ENCODE measurements around the gene PLEKHA1. TPM values are rescaled to one million over a fixed set of nuclear protein-coding genes. Genes with fewer than 3 reads are reported as not detected.

The PLEKHA1 gene
- total and polyA plus RNA-seq, 2 experiments from 2014 or later = 25.8 to 36.6 TPM

DNA sequence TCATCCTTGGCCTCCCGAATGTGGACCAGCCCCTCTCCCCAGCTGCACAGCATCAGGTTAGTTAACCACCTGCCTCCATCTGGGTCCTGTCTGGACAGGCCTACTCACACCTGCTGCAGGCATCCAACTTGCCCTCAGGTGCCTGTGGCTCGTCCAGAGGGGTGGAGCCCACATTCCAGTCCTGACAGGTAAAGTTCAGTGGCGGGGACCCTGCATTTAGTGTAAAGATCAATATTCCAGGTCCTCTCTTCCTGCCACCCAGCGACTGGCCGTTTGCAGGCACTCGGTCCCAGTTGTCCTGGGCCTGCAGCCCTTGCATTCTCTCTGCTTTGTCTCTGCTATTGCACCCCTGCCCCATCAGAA, 101.8 kb downstream of the PLEKHA1 start:
- H3F3A ChIP-seq (replicated peaks; ENCODE audit: low read depth) = 0 out of 2 replicates have a peak, but pooled peaks cover 4% of the 10 kb centered on the region
- H3K9me2 ChIP-seq (ENCODE audit: insufficient read depth) = no peaks in the 10 kb centered on the region
- peaks cover 48% of the 10 kb centered on the region for H3K4me1 ChIP-seq (ENCODE audit: insufficient read depth)
- H3K27ac ChIP-seq (ENCODE audit: low read depth) = peak overlapping the region; percentile 73; the same call in 1 of the 2 replicates
- no peaks in the 10 kb centered on the region for H3K79me2 ChIP-seq (replicated peaks; ENCODE audit: insufficient read depth)
- Mint-ChIP-seq H3K4me1 (peaks cover 57% of the 10 kb centered on the region), H3K27ac (peak overlapping the region; percentile 40), H3K36me3 (ENCODE audit: low read depth) (peaks cover 3% of the 10 kb centered on the region; the same call in 1 of the 3 replicates), H3K4me3 (no peak overlapping the region; the same call in 2 of the 3 replicates), H3K9me3 (peaks cover 4% of the 10 kb centered on the region), H3K27me3 (ENCODE audit: insufficient read depth, low read depth, poor library complexity) (peaks cover 9% of the 10 kb centered on the region)
- peak; percentile 48 for DNase-seq (ENCODE audit: low spot score)
- H3K36me3 ChIP-seq (ENCODE audit: insufficient read depth) = no peaks in the 10 kb centered on the region
- peak; percentile 54 for ATAC-seq
- H3K27me3 ChIP-seq (ENCODE audit: insufficient read depth) = no peaks in the 10 kb centered on the region
- TF ChIP-seq EZH2 (IDR thresholded peaks at IDR 0.05; ENCODE audit: low read depth, unreplicated experiment) (no peak), NANOG (IDR thresholded peaks at IDR 0.05; ENCODE audit: borderline replicate concordance) (no peak), EZH2phosphoT487 (IDR thresholded peaks at IDR 0.05; ENCODE audit: unreplicated experiment) (no peak), ZNF331 (CRISPR knock-in tag; IDR thresholded peaks at IDR 0.05; ENCODE audit: low read depth) (no peak), POLR2AphosphoS5 (IDR thresholded peaks at IDR 0.05; ENCODE audit: low read depth) (no peak), JUNB (IDR thresholded peaks at IDR 0.05; ENCODE audit: unreplicated experiment) (no peak), STAT1 (IDR thresholded peaks at IDR 0.05; ENCODE audit: unreplicated experiment) (no peak), ZNF114 (CRISPR knock-in tag; IDR thresholded peaks at IDR 0.05) (no peak), CREB1 (CRISPR knock-in tag; IDR thresholded peaks at IDR 0.05; ENCODE audit: low read depth) (no peak)
- TF ChIP-seq, protein P1, sequence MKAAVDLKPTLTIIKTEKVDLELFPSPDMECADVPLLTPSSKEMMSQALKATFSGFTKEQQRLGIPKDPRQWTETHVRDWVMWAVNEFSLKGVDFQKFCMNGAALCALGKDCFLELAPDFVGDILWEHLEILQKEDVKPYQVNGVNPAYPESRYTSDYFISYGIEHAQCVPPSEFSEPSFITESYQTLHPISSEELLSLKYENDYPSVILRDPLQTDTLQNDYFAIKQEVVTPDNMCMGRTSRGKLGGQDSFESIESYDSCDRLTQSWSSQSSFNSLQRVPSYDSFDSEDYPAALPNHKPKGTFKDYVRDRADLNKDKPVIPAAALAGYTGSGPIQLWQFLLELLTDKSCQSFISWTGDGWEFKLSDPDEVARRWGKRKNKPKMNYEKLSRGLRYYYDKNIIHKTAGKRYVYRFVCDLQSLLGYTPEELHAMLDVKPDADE (IDR thresholded peaks at IDR 0.05) = no peak
- TF ChIP-seq, protein P2, sequence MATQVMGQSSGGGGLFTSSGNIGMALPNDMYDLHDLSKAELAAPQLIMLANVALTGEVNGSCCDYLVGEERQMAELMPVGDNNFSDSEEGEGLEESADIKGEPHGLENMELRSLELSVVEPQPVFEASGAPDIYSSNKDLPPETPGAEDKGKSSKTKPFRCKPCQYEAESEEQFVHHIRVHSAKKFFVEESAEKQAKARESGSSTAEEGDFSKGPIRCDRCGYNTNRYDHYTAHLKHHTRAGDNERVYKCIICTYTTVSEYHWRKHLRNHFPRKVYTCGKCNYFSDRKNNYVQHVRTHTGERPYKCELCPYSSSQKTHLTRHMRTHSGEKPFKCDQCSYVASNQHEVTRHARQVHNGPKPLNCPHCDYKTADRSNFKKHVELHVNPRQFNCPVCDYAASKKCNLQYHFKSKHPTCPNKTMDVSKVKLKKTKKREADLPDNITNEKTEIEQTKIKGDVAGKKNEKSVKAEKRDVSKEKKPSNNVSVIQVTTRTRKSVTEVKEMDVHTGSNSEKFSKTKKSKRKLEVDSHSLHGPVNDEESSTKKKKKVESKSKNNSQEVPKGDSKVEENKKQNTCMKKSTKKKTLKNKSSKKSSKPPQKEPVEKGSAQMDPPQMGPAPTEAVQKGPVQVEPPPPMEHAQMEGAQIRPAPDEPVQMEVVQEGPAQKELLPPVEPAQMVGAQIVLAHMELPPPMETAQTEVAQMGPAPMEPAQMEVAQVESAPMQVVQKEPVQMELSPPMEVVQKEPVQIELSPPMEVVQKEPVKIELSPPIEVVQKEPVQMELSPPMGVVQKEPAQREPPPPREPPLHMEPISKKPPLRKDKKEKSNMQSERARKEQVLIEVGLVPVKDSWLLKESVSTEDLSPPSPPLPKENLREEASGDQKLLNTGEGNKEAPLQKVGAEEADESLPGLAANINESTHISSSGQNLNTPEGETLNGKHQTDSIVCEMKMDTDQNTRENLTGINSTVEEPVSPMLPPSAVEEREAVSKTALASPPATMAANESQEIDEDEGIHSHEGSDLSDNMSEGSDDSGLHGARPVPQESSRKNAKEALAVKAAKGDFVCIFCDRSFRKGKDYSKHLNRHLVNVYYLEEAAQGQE (IDR thresholded peaks at IDR 0.05; ENCODE audit: unreplicated experiment) = no peak
- TF ChIP-seq, protein P3, sequence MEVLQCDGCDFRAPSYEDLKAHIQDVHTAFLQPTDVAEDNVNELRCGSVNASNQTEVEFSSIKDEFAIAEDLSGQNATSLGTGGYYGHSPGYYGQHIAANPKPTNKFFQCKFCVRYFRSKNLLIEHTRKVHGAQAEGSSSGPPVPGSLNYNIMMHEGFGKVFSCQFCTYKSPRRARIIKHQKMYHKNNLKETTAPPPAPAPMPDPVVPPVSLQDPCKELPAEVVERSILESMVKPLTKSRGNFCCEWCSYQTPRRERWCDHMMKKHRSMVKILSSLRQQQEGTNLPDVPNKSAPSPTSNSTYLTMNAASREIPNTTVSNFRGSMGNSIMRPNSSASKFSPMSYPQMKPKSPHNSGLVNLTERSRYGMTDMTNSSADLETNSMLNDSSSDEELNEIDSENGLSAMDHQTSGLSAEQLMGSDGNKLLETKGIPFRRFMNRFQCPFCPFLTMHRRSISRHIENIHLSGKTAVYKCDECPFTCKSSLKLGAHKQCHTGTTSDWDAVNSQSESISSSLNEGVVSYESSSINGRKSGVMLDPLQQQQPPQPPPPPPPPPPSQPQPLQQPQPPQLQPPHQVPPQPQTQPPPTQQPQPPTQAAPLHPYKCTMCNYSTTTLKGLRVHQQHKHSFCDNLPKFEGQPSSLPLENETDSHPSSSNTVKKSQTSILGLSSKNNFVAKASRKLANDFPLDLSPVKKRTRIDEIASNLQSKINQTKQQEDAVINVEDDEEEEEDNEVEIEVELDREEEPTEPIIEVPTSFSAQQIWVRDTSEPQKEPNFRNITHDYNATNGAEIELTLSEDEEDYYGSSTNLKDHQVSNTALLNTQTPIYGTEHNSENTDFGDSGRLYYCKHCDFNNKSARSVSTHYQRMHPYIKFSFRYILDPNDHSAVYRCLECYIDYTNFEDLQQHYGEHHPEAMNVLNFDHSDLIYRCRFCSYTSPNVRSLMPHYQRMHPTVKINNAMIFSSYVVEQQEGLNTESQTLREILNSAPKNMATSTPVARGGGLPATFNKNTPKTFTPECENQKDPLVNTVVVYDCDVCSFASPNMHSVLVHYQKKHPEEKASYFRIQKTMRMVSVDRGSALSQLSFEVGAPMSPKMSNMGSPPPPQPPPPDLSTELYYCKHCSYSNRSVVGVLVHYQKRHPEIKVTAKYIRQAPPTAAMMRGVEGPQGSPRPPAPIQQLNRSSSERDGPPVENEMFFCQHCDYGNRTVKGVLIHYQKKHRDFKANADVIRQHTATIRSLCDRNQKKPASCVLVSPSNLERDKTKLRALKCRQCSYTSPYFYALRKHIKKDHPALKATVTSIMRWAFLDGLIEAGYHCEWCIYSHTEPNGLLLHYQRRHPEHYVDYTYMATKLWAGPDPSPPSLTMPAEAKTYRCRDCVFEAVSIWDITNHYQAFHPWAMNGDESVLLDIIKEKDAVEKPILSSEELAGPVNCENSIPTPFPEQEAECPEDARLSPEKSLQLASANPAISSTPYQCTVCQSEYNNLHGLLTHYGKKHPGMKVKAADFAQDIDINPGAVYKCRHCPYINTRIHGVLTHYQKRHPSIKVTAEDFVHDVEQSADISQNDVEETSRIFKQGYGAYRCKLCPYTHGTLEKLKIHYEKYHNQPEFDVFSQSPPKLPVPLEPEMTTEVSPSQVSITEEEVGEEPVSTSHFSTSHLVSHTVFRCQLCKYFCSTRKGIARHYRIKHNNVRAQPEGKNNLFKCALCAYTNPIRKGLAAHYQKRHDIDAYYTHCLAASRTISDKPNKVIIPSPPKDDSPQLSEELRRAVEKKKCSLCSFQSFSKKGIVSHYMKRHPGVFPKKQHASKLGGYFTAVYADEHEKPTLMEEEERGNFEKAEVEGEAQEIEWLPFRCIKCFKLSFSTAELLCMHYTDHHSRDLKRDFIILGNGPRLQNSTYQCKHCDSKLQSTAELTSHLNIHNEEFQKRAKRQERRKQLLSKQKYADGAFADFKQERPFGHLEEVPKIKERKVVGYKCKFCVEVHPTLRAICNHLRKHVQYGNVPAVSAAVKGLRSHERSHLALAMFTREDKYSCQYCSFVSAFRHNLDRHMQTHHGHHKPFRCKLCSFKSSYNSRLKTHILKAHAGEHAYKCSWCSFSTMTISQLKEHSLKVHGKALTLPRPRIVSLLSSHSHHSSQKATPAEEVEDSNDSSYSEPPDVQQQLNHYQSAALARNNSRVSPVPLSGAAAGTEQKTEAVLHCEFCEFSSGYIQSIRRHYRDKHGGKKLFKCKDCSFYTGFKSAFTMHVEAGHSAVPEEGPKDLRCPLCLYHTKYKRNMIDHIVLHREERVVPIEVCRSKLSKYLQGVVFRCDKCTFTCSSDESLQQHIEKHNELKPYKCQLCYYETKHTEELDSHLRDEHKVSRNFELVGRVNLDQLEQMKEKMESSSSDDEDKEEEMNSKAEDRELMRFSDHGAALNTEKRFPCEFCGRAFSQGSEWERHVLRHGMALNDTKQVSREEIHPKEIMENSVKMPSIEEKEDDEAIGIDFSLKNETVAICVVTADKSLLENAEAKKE (CRISPR knock-in tag; IDR thresholded peaks at IDR 0.05) = no peak
- TF ChIP-seq, protein P4, sequence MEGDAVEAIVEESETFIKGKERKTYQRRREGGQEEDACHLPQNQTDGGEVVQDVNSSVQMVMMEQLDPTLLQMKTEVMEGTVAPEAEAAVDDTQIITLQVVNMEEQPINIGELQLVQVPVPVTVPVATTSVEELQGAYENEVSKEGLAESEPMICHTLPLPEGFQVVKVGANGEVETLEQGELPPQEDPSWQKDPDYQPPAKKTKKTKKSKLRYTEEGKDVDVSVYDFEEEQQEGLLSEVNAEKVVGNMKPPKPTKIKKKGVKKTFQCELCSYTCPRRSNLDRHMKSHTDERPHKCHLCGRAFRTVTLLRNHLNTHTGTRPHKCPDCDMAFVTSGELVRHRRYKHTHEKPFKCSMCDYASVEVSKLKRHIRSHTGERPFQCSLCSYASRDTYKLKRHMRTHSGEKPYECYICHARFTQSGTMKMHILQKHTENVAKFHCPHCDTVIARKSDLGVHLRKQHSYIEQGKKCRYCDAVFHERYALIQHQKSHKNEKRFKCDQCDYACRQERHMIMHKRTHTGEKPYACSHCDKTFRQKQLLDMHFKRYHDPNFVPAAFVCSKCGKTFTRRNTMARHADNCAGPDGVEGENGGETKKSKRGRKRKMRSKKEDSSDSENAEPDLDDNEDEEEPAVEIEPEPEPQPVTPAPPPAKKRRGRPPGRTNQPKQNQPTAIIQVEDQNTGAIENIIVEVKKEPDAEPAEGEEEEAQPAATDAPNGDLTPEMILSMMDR (conservative IDR thresholded peaks at IDR 0.05; ENCODE audit: low read depth in 2 of 2) = no peak
- peak overlapping the region; percentile 78 for H2AFZ ChIP-seq
- H3K4me3 ChIP-seq = no peak overlapping the region
- H4K20me1 ChIP-seq (replicated peaks; ENCODE audit: insufficient read depth) = no peaks in the 10 kb centered on the region; the same call in 1 of the 2 replicates
- H3K4me2 ChIP-seq = peak overlapping the region; percentile 65
